HAP-1 (cell line): Measurements from ENCODE around the gene NRG2.

Source experiments
- DNase-seq, 2 experiments: peaks; one replicate each; pipeline ENCODE4 v3.0.0-alpha.2; 2016 to 2020; ENCODE audit warnings: low spot score in 2 of 2
- H3K27me3 ChIP-seq: fragments of 250-450 bp; sonication (Bioruptor Pico); 2 replicates; pipeline ENCODE4 v1.5.1; 2020; ENCODE audit warnings: low read depth, mild to moderate bottlenecking, moderate library complexity
- H3K36me3 ChIP-seq: fragments of 250-450 bp; sonication (Bioruptor Pico); replicated peaks from 2 replicates; pipeline ENCODE4 v1.5.1; 2020; ENCODE audit warnings: mild to moderate bottlenecking
- H3K4me1 ChIP-seq: fragments of 250-450 bp; sonication (Bioruptor Pico); 2 replicates; pipeline ENCODE4 v1.5.1; 2020; ENCODE audit warnings: mild to moderate bottlenecking
- H3K4me3 ChIP-seq: fragments of 250-450 bp; sonication (Bioruptor Pico); 2 replicates; pipeline ENCODE4 v1.5.1; 2020; ENCODE audit warnings: mild to moderate bottlenecking, moderate library complexity
- H3K9me3 ChIP-seq: fragments of 250-450 bp; sonication (Bioruptor Pico); 2 replicates; pipeline ENCODE4 v1.5.1; 2020; ENCODE audit warnings: mild to moderate bottlenecking, moderate library complexity
- in situ Hi-C: fragments of 300-500 bp; cut with MboI; formaldehyde crosslinking; loops from 3 replicates; pipeline ENCODE4 v1.14.3; 2020; ENCODE audit warnings: low sequenced_read_pairs, inconsistent platforms, mixed read lengths

Gene NRG2

DNA sequence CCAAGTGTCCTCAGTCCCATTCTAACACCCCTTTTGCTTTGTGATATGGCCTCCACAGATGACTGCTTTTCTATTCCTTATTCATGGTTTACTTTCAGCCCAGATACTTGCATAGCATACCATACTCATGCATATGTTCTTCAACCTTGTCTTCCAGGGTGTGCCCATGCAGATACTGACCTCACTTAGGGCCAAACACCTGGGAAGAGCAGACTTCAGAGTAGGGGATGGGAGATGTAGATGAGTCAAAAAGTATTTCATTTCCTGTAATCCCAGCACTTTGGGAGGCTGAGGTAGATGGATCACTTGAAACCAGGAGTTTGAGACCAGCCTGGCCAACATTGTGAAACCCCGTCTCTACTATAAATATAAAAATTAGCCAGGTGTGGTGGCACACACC lies 58.3 kb downstream of the NRG2 start:
- no peaks in the 10 kb centered on the region for H3K36me3 ChIP-seq
- in situ Hi-C loops, result no loop called here
- H3K4me3 ChIP-seq, result no peak overlapping the region
- no peak for DNase-seq
- no peaks in the 10 kb centered on the region for H3K9me3 ChIP-seq
- peaks cover 17% of the 10 kb centered on the region for H3K4me1 ChIP-seq
- no peaks in the 10 kb centered on the region for H3K27me3 ChIP-seq

DNA sequence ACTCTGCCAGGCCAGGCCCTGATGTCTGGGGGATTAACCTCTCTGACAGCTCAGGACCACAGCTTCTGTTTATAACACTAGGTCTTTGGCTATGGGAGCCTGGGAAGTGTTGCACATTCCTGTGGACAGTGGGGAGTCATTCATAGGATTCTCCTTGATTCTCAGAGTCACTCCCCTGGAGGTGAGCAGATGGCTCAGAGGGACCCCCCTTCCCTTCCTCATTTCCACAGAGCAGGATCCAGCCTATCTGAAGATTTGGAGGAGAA lies 60.2 kb downstream of the NRG2 start:
- in situ Hi-C loops, result no loop called here
- Histone ChIP-seq H3K36me3 (no peaks in the 10 kb centered on the region), H3K4me3 (no peak overlapping the region), H3K27me3 (no peaks in the 10 kb centered on the region), H3K4me1 (peaks cover 17% of the 10 kb centered on the region), H3K9me3 (no peaks in the 10 kb centered on the region)
- no peak for DNase-seq

DNA sequence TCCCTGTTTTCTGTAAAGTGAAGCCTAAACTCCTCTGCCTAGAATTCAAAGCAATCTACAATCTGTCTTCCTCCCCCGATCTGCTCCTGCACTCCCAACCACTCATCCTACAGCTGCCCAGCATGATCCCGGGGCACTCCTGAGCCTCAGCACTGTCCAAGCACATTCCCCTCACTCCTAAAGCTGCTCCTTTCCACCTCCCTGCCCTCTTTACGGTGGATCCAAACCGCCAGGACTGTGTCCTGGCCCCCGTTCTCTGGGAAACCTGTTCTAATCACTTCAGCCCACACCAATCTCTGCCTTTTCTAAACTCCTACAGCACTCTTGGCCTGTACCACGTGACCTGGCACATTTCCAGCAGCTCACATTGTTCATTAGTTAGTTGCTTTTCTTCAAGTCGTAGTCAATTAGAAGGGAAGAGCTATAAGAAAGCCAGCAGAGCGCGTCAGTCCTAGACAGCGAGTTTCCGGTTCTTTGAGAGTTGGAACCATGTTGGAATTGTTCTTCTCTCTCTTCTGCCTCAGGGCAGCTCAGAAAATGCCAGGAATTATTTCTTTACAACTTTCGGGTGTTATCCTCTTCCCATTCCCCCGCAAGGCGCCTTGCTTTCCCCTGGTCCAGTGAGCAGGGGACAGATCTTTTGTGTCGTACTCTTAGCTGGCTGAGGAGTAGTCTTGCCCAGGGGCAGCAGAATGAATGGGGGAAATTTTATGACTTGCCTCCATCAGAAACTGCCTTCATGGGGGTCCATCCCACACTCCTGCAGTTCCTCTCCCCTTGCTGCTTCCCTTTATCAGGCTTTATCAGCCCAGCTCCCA lies 60.7 kb downstream of the NRG2 start:
- Histone ChIP-seq H3K36me3 (no peaks in the 10 kb centered on the region), H3K4me1 (peaks cover 17% of the 10 kb centered on the region), H3K27me3 (no peaks in the 10 kb centered on the region), H3K4me3 (no peak overlapping the region), H3K9me3 (no peaks in the 10 kb centered on the region)
- peak; percentile 91 to 93 for DNase-seq
- in situ Hi-C loops, result no loop called here

DNA sequence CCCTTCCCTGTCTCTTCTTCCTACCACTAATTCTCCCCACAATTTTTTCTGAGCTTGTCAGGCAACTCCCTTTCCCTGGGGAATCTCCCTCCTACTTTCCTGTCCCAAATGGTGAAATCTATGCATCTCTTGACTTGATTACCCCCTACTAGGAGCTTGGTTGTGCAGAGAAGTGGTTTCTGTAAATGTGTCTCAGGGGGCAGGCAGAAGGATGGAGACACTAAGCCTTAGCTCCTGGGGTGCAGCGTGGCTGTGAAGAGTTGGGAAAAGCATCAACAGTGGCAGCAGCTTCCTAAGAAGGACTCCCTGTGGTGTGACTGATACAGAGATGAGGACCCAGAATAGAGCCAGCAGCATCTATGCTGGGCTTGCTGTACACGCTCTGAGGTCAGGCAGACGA lies 62.3 kb downstream of the NRG2 start:
- in situ Hi-C loops, result no loop called here
- no peaks in the 10 kb centered on the region for H3K27me3 ChIP-seq
- no peak overlapping the region for H3K4me3 ChIP-seq
- H3K36me3 ChIP-seq, result no peaks in the 10 kb centered on the region
- H3K9me3 ChIP-seq, result no peaks in the 10 kb centered on the region
- H3K4me1 ChIP-seq, result peaks cover 17% of the 10 kb centered on the region
- DNase-seq, result no peak

DNA sequence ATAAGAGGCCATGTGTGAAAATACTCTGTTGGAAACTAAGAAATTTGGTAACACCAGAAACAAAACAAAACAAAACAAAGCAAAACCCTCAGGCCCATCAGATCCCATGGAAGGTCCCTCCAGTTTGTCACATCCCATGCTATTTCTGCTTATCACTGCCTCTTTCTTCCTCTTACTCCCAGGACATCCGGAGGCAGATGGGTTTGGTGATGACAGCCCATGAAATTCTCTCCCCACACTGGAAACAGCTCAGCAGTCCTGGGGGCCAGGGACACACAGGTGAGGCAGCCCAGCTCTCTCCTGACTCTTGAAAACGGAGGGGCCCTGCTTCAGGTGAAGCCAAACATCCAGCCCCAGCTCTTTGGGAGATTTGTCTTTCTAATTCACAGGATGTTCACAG lies 63.2 kb downstream of the NRG2 start:
- H3K27me3 ChIP-seq, result no peaks in the 10 kb centered on the region
- H3K36me3 ChIP-seq, result no peaks in the 10 kb centered on the region
- in situ Hi-C loops, result no loop called here
- H3K9me3 ChIP-seq, result no peaks in the 10 kb centered on the region
- no peak overlapping the region for H3K4me3 ChIP-seq
- no peak for DNase-seq
- peaks cover 17% of the 10 kb centered on the region for H3K4me1 ChIP-seq

DNA sequence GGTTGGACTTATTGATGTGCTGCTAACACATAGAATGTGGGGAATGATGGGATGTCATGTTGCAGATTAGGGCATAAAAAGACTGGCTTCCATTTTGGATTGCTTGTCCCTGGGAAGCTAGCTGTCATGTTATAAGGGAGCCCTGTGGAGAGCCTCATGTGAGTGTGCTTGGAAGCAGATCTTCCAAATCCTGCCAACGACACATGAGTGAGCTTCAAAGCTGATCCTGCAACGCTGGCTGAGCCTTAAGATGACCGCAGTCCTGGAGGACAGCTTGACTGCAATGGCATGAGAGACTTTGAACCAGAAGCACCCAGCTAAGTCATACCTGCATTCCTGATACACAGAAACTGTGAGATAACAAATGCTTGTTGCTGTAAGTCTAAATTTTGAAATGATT lies 63.6 kb downstream of the NRG2 start:
- Histone ChIP-seq H3K4me3 (no peak overlapping the region), H3K4me1 (peaks cover 17% of the 10 kb centered on the region), H3K9me3 (no peaks in the 10 kb centered on the region), H3K36me3 (no peaks in the 10 kb centered on the region), H3K27me3 (no peaks in the 10 kb centered on the region)
- DNase-seq, result no peak
- in situ Hi-C loops, result no loop called here

DNA sequence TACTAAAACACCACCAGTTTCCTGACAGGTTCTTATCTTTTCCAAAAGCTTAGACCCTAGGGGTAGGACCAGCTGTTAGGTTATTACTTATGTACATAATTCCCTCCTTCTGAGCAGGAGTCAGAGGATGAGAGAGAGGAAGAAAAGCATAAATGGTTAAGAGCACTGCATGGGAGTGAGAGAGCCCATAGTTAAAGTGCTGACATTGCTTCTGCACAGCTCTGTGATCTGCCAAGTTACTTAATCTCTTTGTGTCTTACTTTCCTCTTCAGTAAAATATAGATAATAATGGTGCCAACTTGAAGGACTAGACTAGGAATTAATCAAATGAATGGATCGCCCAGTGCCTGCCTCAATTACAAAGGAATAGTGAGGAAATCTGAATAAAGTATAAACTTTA lies 66.4 kb downstream of the NRG2 start:
- Histone ChIP-seq H3K9me3 (no peaks in the 10 kb centered on the region), H3K36me3 (no peaks in the 10 kb centered on the region), H3K4me1 (no peaks in the 10 kb centered on the region; the same call in 1 of the 2 replicates), H3K4me3 (no peak overlapping the region), H3K27me3 (no peaks in the 10 kb centered on the region)
- in situ Hi-C loops, result no loop called here
- no peak for DNase-seq

DNA sequence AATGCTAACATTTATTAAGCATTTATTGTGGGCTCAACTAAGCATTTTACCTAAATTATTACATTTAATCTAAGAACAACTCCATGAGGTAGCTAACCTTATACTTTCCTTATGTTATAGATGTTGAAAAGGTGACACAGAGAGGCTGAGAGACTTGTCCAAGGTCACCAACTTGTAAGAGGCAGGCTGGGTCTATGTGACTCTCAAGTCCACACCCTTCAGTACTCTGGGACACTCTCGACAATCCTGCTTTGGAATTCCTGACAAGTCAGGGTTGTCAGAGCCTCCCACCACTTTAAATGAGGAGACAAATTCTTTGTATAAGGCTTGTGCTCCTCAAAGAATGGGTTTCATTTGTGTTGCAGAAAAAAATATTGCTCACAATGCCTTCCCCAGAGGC lies 67.2 kb downstream of the NRG2 start:
- Histone ChIP-seq H3K9me3 (no peaks in the 10 kb centered on the region), H3K4me1 (no peaks in the 10 kb centered on the region), H3K4me3 (no peak overlapping the region), H3K27me3 (no peaks in the 10 kb centered on the region), H3K36me3 (no peaks in the 10 kb centered on the region)
- in situ Hi-C loops, result no loop called here
- no peak for DNase-seq

DNA sequence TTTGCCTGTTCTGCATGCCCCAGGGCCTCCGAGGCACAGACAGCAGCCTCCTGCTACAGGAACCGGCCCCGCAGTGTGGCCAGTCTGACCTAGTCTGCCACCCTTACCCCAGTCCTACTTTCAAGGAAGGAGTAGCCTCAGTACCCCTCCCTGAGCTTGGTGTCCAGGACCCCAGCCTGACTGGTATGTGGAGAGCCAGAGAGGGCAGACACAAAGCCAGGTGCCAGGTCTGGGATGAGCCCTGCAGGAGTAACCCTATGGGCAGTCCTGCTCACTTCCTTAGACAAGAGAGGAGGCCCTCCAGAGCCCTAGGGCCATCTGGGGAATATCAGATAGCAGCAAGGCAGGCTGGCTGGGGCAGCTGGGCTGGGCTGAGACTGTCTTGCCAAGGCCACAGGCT lies 67.8 kb downstream of the NRG2 start:
- Histone ChIP-seq H3K4me3 (no peak overlapping the region), H3K27me3 (no peaks in the 10 kb centered on the region), H3K9me3 (no peaks in the 10 kb centered on the region), H3K4me1 (no peaks in the 10 kb centered on the region), H3K36me3 (no peaks in the 10 kb centered on the region)
- in situ Hi-C loops, result no loop called here
- no peak for DNase-seq

DNA sequence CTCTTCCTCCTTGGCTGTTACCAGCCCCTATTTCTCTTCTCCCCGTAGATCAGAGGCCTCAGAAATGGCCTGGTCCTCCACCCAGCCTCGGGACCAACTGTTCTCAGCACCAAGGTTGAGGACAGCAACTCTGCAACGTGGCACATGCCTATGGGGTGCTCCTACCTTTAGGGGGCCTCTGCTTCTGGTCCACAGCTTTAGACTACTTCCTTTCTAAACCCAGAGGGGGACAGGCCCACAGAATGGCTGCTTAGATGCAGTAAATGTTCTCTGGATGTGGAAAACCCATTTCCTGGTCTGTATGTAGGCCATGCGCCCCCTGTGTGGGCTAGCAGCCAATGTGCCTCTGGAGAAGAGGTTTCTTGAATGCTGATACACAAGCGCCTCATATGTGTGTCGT lies 68.4 kb downstream of the NRG2 start:
- Histone ChIP-seq H3K9me3 (no peaks in the 10 kb centered on the region), H3K36me3 (no peaks in the 10 kb centered on the region), H3K4me1 (no peaks in the 10 kb centered on the region), H3K4me3 (no peak overlapping the region), H3K27me3 (no peaks in the 10 kb centered on the region)
- in situ Hi-C loops, result no loop called here
- DNase-seq, result no peak

DNA sequence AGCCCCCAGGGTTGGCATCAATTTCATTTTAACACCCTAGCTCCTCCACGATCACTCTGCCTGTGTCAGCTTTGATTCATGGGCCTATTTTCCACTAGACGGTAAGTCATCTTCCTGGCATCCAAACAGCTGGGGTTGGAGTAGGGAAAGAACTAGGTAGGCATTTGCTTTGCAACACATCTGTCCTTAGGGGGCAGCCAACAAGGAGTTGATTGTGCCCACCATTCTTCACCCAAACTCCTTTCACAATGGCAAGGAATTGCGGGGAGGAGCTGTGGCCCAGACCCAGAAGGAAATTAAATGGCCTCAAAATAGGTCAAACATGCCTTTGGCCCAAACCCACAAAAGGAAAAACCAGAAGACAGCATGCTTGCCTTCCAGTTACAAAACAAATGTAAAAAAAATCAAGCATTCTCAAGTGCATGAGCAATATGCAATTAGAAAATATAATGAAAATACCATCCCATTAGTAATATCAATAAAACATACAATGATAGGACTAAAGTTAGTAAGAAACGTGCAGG lies 71.8 kb downstream of the NRG2 start:
- Histone ChIP-seq H3K4me1 (no peaks in the 10 kb centered on the region), H3K27me3 (no peaks in the 10 kb centered on the region), H3K9me3 (no peaks in the 10 kb centered on the region), H3K36me3 (no peaks in the 10 kb centered on the region), H3K4me3 (no peak overlapping the region)
- in situ Hi-C loops, result no loop called here
- no peak for DNase-seq

DNA sequence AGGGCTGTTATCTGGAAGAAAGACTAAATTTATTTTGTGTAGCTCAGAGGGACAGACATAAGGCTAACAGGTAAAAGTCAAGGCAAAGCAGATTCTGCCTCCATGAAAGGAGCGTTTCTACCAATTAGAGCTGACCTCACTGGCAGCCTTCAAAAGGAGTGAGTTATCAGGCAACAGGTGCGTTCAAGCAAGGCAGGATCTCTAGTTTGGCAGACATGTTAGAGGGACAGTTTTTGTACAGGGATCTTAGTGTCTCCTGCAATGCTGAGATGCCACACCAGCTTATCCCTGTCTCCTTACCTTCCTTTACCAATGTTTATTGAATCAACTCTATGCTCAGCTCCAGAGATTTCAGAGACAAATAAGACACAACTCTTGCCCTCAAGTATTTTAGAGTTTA lies 73.8 kb downstream of the NRG2 start:
- no peak for DNase-seq
- H3K27me3 ChIP-seq, result no peaks in the 10 kb centered on the region
- in situ Hi-C loops, result loop anchor here (5.0 kb wide), 1 partner anchor 182 kb away; no protein-coding TSS in a partner anchor
- no peak overlapping the region for H3K4me3 ChIP-seq
- no peaks in the 10 kb centered on the region for H3K9me3 ChIP-seq
- no peaks in the 10 kb centered on the region for H3K36me3 ChIP-seq
- no peaks in the 10 kb centered on the region for H3K4me1 ChIP-seq

DNA sequence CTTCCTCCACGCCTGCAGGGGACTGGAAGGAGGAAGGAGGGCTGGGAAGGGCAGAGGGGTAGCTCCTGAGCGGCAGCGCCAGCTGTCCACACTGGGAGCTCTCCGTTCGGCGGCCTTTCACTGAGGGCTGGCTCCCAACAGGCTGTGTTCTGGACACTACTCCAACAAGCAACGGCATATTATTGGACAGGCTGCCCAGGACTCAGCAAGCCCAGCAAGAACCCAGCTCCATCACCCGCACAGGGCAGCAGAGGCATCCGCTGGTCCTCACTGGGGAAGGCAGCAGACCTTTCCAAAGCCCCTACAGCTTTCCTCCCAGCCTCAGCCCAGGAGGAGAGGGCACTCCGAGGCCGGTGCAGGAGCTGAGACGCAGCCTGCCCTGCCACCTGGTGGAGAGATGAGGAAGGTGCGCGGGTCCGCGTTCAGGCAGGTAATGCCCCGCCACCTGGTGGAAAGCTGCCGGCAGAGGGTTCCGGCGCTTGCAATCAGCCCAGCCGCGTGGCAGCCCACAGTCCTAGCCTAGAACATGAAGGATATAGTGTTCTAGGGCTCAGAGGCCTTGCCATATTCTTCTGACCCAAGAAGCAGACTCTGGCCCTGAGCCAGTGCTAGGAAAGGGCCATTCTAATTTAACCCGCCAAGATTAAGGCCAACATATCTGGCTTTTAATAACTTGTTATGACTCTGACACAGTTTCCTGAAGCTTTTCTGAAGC lies 74.4 kb downstream of the NRG2 start:
- Histone ChIP-seq H3K9me3 (no peaks in the 10 kb centered on the region), H3K4me1 (no peaks in the 10 kb centered on the region), H3K27me3 (no peaks in the 10 kb centered on the region), H3K36me3 (no peaks in the 10 kb centered on the region), H3K4me3 (no peak overlapping the region)
- in situ Hi-C loops, result loop anchor here (5.0 kb wide), 1 partner anchor 181 kb away; no protein-coding TSS in a partner anchor
- DNase-seq, result peak; percentile 77 to 94

DNA sequence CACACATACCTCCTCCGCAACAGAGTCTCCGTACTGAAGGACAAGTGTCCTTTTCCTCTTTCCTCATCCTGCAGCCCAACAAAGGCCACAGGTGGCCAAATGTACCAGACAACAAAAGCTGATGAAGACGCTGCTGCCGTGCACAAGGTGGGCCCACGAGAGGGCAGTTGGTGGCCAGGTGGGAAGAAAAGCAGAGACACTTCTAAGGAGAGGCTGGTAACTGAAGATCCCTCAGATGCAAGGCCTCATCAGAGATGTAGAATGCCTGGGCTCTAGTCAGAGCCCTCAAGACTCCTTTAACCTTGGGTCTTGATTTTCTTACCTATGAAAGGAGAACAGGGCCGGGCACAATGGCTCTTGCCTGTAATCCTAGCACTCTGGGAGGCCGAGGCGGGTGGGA lies 75.7 kb downstream of the NRG2 start:
- DNase-seq, result no peak
- H3K27me3 ChIP-seq, result no peaks in the 10 kb centered on the region
- no peak overlapping the region for H3K4me3 ChIP-seq
- in situ Hi-C loops, result loop anchor here (5.0 kb wide), 1 partner anchor 180 kb away; no protein-coding TSS in a partner anchor
- H3K36me3 ChIP-seq, result no peaks in the 10 kb centered on the region
- H3K4me1 ChIP-seq, result no peaks in the 10 kb centered on the region
- no peaks in the 10 kb centered on the region for H3K9me3 ChIP-seq
